Bronchial epithelial cell (primary cell): ENCODE data around the gene FBLIM1. TPM values are rescaled to one million over a fixed set of nuclear protein-coding genes. Genes with fewer than 3 reads are reported as not detected.
"Not testable (repeated sequence)": the region's sequence is repeated elsewhere in the genome, so short reads cannot be mapped to it uniquely, and the experiment has no call there.

Source experiments
- DNase-seq: peaks from one replicate; pipeline ENCODE4 v3.0.0-alpha.2; 2010; ENCODE audit warnings: low read depth
- FAIRE-seq: peaks from 2 replicates; lab custom pipeline; 2011; peaks lifted over from hg19 to GRCh38; lab: Jason Lieb, UNC
- H3K27me3 ChIP-seq: 2 replicates; pipeline ENCODE4 v1.5.1; 2011; ENCODE audit warnings: low read length; ENCODE audit not compliant: control insufficient read depth, insufficient read depth
- H3K36me3 ChIP-seq: 2 replicates; pipeline ENCODE4 v1.5.1; 2011; ENCODE audit warnings: low read length; ENCODE audit not compliant: control insufficient read depth, insufficient read depth
- H3K4me3 ChIP-seq: 2 replicates; pipeline ENCODE4 v1.5.1; 2011; ENCODE audit warnings: mild to moderate bottlenecking, low read depth, low read length, control low read depth
- CTCF ChIP-seq: IDR thresholded peaks from 2 replicates; pipeline ENCODE4 v1.5.1; 2011; ENCODE audit warnings: mild to moderate bottlenecking, moderate library complexity, low read length, control low read depth, inconsistent platforms; ENCODE audit not compliant: insufficient read depth, severe bottlenecking
- total RNA-seq: library from RNA; depleted of rRNA; stranded (reverse); fragments of >200 nt; gene quantifications from 2 replicates; pipeline ENCODE4 v1.2.1, GENCODE V29; 2014

The FBLIM1 gene
- total RNA-seq, 1 donor from 2014 or later = 72.4 TPM

GRCh38 chr1:15807121-15807520, 48.5 kb downstream of the FBLIM1 start:
- FAIRE-seq (peak; percentile 62), DNase-seq (no peak)
- H3K4me3 ChIP-seq = no peak overlapping the region
- no peaks in the 10 kb centered on the region for H3K27me3 ChIP-seq
- TF ChIP-seq CTCF = no peak
- no peaks in the 10 kb centered on the region for H3K36me3 ChIP-seq

GRCh38 chr1:15807549-15807948, 49.0 kb downstream of the FBLIM1 start, which contains the start of gene UQCRHL:
Gene UQCRHL (minus strand): TSS chr1:15807649. CDS start chr1:15807649, 0 bp downstream.
- H3K36me3 ChIP-seq, DNase-seq, FAIRE-seq, H3K4me3 ChIP-seq, H3K27me3 ChIP-seq: not testable (repeated sequence)

- FAIRE-seq (no peak), DNase-seq (no peak)
- Histone ChIP-seq H3K36me3 (no peaks in the 10 kb centered on the region), H3K27me3 (no peaks in the 10 kb centered on the region), H3K4me3 (no peak overlapping the region)
- no peak for TF ChIP-seq CTCF
These were observed 50.4 kb downstream of the FBLIM1 start for GRCh38 chr1:15808955-15809354.

GRCh38 chr1:15810073-15810472, 51.5 kb downstream of the FBLIM1 start:
- no peaks in the 10 kb centered on the region for H3K36me3 ChIP-seq
- no peaks in the 10 kb centered on the region for H3K27me3 ChIP-seq
- DNase-seq = no peak
- H3K4me3 ChIP-seq = no peak overlapping the region
- no peak for FAIRE-seq
- no peak for TF ChIP-seq CTCF

GRCh38 chr1:15816674-15817073, 58.1 kb downstream of the FBLIM1 start:
- no peaks in the 10 kb centered on the region for H3K27me3 ChIP-seq
- DNase-seq = peak; percentile 81
- TF ChIP-seq CTCF = no peak
- H3K4me3 ChIP-seq = no peak overlapping the region
- no peaks in the 10 kb centered on the region for H3K36me3 ChIP-seq
- no peak for FAIRE-seq

- FAIRE-seq (no peak), DNase-seq (peak; percentile 54)
- Histone ChIP-seq H3K27me3 (no peaks in the 10 kb centered on the region), H3K4me3 (no peak overlapping the region), H3K36me3 (no peaks in the 10 kb centered on the region)
- no peak for TF ChIP-seq CTCF
These were observed 61.9 kb downstream of the FBLIM1 start for GRCh38 chr1:15820478-15820877.
